AG04449 (cell line): ENCODE data around the gene SCFD2.
"Not testable (repeated sequence)": the region's sequence is repeated elsewhere in the genome, so short reads cannot be mapped to it uniquely, and the experiment has no call there.

Experiments
- CTCF ChIA-PET: fragments of 350-600 bp; formaldehyde crosslinking; extraction: SDS; loops from one replicate; lab custom pipeline; 2021; ENCODE audit warnings: antibody characterized with exemption; lab: Yijun Ruan, JAX
- POLR2A ChIA-PET: fragments of 400-600, 350-600 bp; formaldehyde crosslinking; extraction: SDS; loops from one replicate; lab custom pipeline; 2020; ENCODE audit warnings: antibody characterized with exemption, inconsistent platforms; lab: Yijun Ruan, JAX
- DNase-seq: peaks from one replicate; pipeline ENCODE4 v3.0.0-alpha.2; 2010; ENCODE audit warnings: low read depth, low spot score
- H3K4me3 ChIP-seq: 2 replicates; pipeline ENCODE4 v1.5.1; 2011; ENCODE audit warnings: low read depth, mild to moderate bottlenecking, control low read depth, low read length
- CTCF ChIP-seq: IDR thresholded peaks from one replicate; pipeline ENCODE4 v1.5.1; 2011; ENCODE audit warnings: mild to moderate bottlenecking, moderate library complexity, low read length, control low read depth, inconsistent platforms; ENCODE audit not compliant: insufficient read depth; ENCODE audit errors: missing control alignments

The SCFD2 gene

DNA sequence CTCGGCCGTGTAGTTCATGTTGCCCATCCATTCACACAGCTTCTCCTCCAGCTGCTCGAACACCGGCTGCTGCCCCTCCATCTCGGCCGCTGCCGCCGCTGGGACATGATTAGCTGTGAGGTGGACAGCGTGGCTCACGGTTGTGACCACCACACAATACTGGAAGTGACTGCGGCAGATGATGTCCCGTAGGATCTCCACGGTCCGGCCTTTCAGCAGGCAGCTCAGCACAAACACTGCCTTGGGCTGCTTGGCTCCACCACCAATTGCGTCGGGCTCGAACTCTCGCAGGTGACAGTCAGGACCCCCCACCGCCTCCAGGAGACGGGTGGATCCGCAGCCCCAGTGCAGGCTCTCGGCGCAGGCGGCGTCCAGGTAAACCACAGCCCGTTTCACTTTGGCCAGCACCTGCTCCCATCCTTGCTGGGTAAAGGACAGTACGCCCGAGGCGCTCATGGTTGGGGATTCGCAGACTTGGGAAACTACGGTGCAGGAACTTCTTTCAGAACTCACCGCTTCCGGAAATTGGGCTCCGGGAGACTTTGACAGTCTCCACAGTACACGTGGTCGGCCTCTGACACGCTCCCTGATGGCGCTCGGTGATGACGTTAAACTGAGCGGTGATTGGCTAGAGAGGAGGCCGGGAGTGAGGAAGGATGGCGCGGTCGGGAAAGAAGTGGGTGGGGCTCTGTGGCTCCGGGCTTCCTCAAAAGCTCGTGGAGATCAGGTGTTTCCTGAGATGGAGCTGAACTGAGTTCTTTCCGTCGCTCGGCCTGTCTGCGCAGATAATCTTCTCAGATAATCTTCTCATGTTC is at the start of gene SCFD2:
Gene SCFD2 (minus strand): TSS at position 576 of the 815 bp plus-strand sequence.
- no peak for TF ChIP-seq CTCF
- CTCF ChIA-PET, result interaction anchor here (0.9 to 1.4 kb wide), 4 partner anchors 17 to 868 kb away, joined by 3 to 5 read pairs (median 3); no protein-coding TSS in a partner anchor
- peak within 1 kb of the TSS; percentile 93 for H3K4me3 ChIP-seq
- POLR2A ChIA-PET, result no interaction called here
- peak; percentile 71 for DNase-seq

DNA sequence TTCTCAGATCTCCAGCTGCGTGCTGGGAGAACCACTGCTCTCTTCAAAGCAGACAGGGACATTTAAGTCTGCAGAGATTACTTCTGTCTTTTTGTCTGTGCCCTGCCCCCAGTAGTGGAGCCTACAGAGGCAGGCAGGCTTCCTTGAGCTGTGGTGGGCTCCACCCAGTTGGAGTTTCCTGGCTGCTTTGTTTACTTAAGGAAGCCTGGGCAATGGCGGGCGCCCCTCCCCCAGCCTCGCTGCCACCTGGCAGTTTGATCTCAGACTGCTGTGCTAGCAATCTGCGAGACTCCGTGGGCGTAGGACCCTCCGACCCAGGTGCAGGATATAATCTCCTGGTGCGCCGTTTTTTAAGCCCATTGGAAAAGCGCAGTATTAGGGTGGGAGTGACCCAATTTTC is 43.6 kb upstream of the SCFD2 start:
- POLR2A ChIA-PET, CTCF ChIA-PET, DNase-seq, H3K4me3 ChIP-seq: not testable (repeated sequence)

GRCh38 chr4:53380221-53380620 is 14.4 kb upstream of the SCFD2 start:
- ChIA-PET POLR2A (no interaction called here), CTCF (interaction anchor here (0.7 to 4.5 kb wide), 4 partner anchors 10 to 854 kb away, joined by 3 to 17 read pairs (median 4); no protein-coding TSS in a partner anchor)
- DNase-seq, result no peak

DNA sequence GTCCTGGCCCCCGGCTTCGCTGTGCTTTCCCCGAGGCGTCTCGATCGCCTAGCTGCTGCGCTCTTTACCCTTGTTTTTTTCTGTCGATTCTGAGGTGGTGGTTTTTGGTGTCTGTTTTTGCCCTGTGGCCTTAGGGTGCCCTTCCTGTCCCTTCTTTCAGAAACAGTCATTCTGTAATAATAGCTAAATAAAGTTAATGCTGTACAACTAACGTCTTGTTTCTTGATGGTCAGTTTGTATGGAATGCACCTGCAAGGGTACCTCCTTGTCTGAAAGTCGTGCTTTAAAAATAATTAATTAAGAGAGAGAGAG is 12.3 kb upstream of the SCFD2 start:
- H3K4me3 ChIP-seq, result peak overlapping the region; percentile 79
- POLR2A ChIA-PET, result no interaction called here
- TF ChIP-seq CTCF, result no peak
- no peak for DNase-seq
- CTCF ChIA-PET, result interaction anchor here (0.8 to 1.4 kb wide), 3 partner anchors 42 to 856 kb away, joined by 3 read pairs; no protein-coding TSS in a partner anchor

More at GRCh38 chr4:53380221-53380620, 14.4 kb upstream of the SCFD2 start:
- H3K4me3 ChIP-seq, result no peak overlapping the region
- TF ChIP-seq CTCF, result no peak

- H3K4me3 ChIP-seq, result peak within 1 kb of the TSS; percentile 79
- POLR2A ChIA-PET, result no interaction called here
- peak; percentile 28 for DNase-seq
- no peak for TF ChIP-seq CTCF
- CTCF ChIA-PET, result interaction anchor here (0.8 to 1.5 kb wide), 2 partner anchors 41 to 363 kb away, joined by 3 to 4 read pairs; no protein-coding TSS in a partner anchor
Measured at GRCh38 chr4:53377319-53378170, 11.7 kb upstream of the SCFD2 start, which contains the start of gene FIP1L1. Gene FIP1L1, plus strand, starts transcription at chr4:53377641. Its CDS starts 198 bp downstream, at chr4:53377839.

DNA sequence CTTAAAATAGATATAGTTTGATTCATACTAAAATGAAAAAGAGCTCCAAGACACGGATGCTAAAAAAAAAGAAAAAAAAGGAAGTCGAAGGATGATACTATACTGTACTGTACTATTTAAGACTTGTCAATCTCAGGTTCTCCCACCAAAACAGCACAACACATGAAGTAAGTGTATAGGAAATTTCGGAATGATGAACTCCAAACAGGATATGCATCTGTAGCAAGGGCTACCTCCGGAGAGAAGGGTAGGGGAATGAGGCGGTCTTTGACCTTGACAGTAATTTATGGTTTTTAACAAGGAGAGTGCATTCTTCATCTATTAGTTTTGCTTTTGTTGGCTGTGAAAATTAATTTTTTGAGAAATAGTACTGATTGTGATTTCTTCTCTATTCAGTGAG is 11.0 kb upstream of the SCFD2 start:
- ChIA-PET POLR2A (no interaction called here), CTCF (interaction anchor here (1.5 kb wide), 1 partner anchor 362 kb away, joined by 4 read pairs; no protein-coding TSS in a partner anchor)

More for the DNA sequence above, 11.0 kb upstream of the SCFD2 start:
- no peak for TF ChIP-seq CTCF
- H3K4me3 ChIP-seq, result peak overlapping the region; percentile 79
- DNase-seq, result no peak
